GM23248 (cell line): ENCODE results near the gene DYSF. TPM values are rescaled to one million over a fixed set of nuclear protein-coding genes. Genes with fewer than 3 reads are reported as not detected.

Source experiments
- DNase-seq: peaks from one replicate; pipeline ENCODE4 v3.0.0-alpha.2; 2015
- H2AFZ ChIP-seq: fragments of 200-600 bp; sonication (generic); 2 replicates; pipeline ENCODE4 v1.6.1; 2016; ENCODE audit warnings: antibody characterized with exemption
- H3F3A ChIP-seq: fragments of 200-600 bp; sonication (generic); 2 replicates; pipeline ENCODE4 v1.6.1; 2016; ENCODE audit warnings: mild to moderate bottlenecking, antibody characterized with exemption, mixed run types; ENCODE audit not compliant: insufficient read depth
- H3K27ac ChIP-seq: fragments of 200-600 bp; sonication (generic); 2 replicates; pipeline ENCODE4 v1.5.1; 2016; ENCODE audit warnings: mild to moderate bottlenecking
- H3K27me3 ChIP-seq: fragments of 200-600 bp; sonication (generic); replicated peaks from 2 replicates; pipeline ENCODE4 v1.6.1; 2016; ENCODE audit warnings: mild to moderate bottlenecking; ENCODE audit not compliant: insufficient read depth
- H3K36me3 ChIP-seq: fragments of 200-600 bp; sonication (generic); 2 replicates; pipeline ENCODE4 v1.6.1; 2016; ENCODE audit warnings: low read depth, mild to moderate bottlenecking
- H3K4me1 ChIP-seq: fragments of 200-600 bp; sonication (generic); 2 replicates; pipeline ENCODE4 v1.6.1; 2016; ENCODE audit warnings: mild to moderate bottlenecking; ENCODE audit not compliant: insufficient read depth
- H3K4me2 ChIP-seq: fragments of 200-600 bp; sonication (generic); one replicate; pipeline ENCODE4 v1.6.1; 2016; ENCODE audit warnings: mild to moderate bottlenecking; ENCODE audit not compliant: unreplicated experiment
- H3K4me3 ChIP-seq: fragments of 200-600 bp; sonication (generic); 2 replicates; pipeline ENCODE4 v1.5.1; 2016; ENCODE audit warnings: mild to moderate bottlenecking
- H3K79me2 ChIP-seq: fragments of 200-600 bp; sonication (generic); 2 replicates; pipeline ENCODE4 v1.6.1; 2016; ENCODE audit warnings: mild to moderate bottlenecking; ENCODE audit not compliant: insufficient read depth
- H3K9ac ChIP-seq: fragments of 200-600 bp; sonication (generic); 2 replicates; pipeline ENCODE4 v1.6.1; 2016; ENCODE audit warnings: mild to moderate bottlenecking
- H3K9me2 ChIP-seq: fragments of 200-600 bp; sonication (generic); 2 replicates; pipeline ENCODE4 v1.6.1; 2016; ENCODE audit warnings: mixed run types, mild to moderate bottlenecking, moderate library complexity; ENCODE audit not compliant: insufficient read depth
- H3K9me3 ChIP-seq: fragments of 200-600 bp; sonication (generic); one replicate; pipeline ENCODE4 v1.6.1; 2017; ENCODE audit warnings: low read depth
- H4K20me1 ChIP-seq: fragments of 200-600 bp; sonication (generic); 2 replicates; pipeline ENCODE4 v1.6.0; 2016; ENCODE audit not compliant: insufficient read depth
- EZH2 ChIP-seq: fragments of 200-600 bp; sonication (generic); IDR thresholded peaks from 2 replicates; pipeline ENCODE4 v1.6.1; 2018; ENCODE audit warnings: antibody characterized with exemption, mild to moderate bottlenecking; ENCODE audit not compliant: insufficient read depth, poor library complexity, severe bottlenecking
- EZH2phosphoT487 ChIP-seq: fragments of 200-600 bp; sonication (generic); IDR thresholded peaks from 2 replicates; pipeline ENCODE4 v1.6.1; 2018; ENCODE audit warnings: antibody characterized with exemption, moderate library complexity, mild to moderate bottlenecking, low read depth; ENCODE audit not compliant: insufficient read depth
- WGBS, 2 experiments: methylation state at CpG; one replicate each; pipeline ENCODE4 v1.1.6; 2015 to 2017; ENCODE audit warnings: low lambda C conversion rate in 2 of 2, low coverage in 1 of 2; ENCODE audit errors: missing lambda C conversion rate in 2 of 2; 5-methylcytosine and 5-hydroxymethylcytosine counted together
- in situ Hi-C: fragments of 300-500 bp; cut with MboI; formaldehyde crosslinking; loops from 2 replicates; pipeline ENCODE4 v1.15.0; 2020
- polyA plus RNA-seq: library from polyadenylated mRNA; unstranded; fragments of >200 nt; fragmentation: Nextera tagmentation; extraction: Ambion mirVana; gene quantifications from 2 replicates; pipeline ENCODE4 v1.2.1, GENCODE V29; 2016
- total RNA-seq: library from RNA; depleted of rRNA; stranded (reverse); fragments of >200 nt; shearing (Covaris generic); gene quantifications from 2 replicates; pipeline ENCODE4 v1.2.3, GENCODE V29; 2014

Gene DYSF
- total and polyA plus RNA-seq, 2 experiments from 2014 or later, result 0.25 to 0.54 TPM

GRCh38 chr2:71694501-71695234 lies 241.3 kb downstream of the DYSF start:
- 90 to 91% methylated on average over 14 of the region's 14 CpGs for WGBS, 2 experiments

DNA sequence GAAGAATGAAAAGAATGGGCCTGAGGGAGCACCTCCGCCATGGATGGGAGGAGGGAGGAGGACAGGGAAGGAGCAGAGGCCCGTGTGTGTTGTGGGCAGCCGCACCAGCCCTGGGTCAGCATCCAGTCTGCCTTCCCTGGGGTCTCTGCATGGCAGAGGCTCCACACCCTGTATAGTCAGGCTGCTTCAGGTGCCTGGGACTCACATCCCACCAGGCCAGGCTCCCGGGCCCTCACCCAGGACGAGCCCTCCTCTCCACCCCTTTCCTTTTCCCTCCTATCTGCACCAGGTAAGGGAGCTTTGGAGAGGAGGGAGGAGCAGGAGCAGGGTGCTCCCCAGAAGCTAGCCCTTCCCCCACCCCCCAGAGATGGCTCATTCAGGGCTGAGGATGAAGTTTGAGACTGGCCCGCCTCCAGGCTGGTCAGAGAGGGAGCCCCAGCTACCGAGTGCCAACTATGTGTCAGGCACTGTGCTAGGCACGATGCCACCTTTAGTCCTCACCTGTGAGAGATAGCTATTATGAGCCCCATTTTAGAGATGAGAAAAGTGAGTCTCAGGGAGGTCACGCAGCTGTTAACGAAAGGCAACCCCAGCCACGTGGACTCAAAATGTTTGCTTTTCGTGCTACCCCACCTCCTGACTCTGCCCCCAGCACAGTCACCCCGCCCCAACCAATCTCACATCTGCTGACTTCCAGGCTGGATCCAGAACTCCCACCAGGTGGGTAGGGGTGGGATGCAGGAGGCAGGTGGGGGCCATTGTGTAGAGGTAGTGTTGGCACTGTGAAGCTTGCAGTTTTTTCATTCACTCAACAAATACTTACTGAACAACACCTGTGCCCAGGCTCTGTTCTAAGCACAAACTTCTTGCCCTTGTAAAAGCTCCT lies 242.1 kb downstream of the DYSF start:
- Histone ChIP-seq H3K9me3 (no peaks in the 10 kb centered on the region), H3K9me2 (no peaks in the 10 kb centered on the region), H3K27me3 (no peaks in the 10 kb centered on the region; the same call in 1 of the 2 replicates), H3K27ac (no peak overlapping the region), H3K79me2 (no peaks in the 10 kb centered on the region), H3K4me1 (no peaks in the 10 kb centered on the region), H2AFZ (no peak overlapping the region), H3F3A (no peaks in the 10 kb centered on the region), H4K20me1 (no peaks in the 10 kb centered on the region), H3K4me2 (no peak overlapping the region), H3K9ac (no peak overlapping the region), H3K36me3 (no peaks in the 10 kb centered on the region), H3K4me3 (no peak overlapping the region)
- DNase-seq, result no peak
- in situ Hi-C loops, result no loop called here
- TF ChIP-seq EZH2 (no peak), EZH2phosphoT487 (no peak)
- WGBS, 2 experiments, result 88 to 93% methylated on average over 12 to 13 of the region's 13 CpGs

More at GRCh38 chr2:71694501-71695234, 241.3 kb downstream of the DYSF start:
- H3K27me3 ChIP-seq, result no peaks in the 10 kb centered on the region; the same call in 1 of the 2 replicates
- H3K4me2 ChIP-seq, result no peak overlapping the region
- no peak for DNase-seq
- no peaks in the 10 kb centered on the region for H3K79me2 ChIP-seq
- TF ChIP-seq EZH2phosphoT487 (no peak), EZH2 (no peak)
- H3K36me3 ChIP-seq, result no peaks in the 10 kb centered on the region
- H3F3A ChIP-seq, result no peaks in the 10 kb centered on the region
- no peak overlapping the region for H2AFZ ChIP-seq
- no peaks in the 10 kb centered on the region for H4K20me1 ChIP-seq
- H3K4me3 ChIP-seq, result no peak overlapping the region
- H3K9ac ChIP-seq, result no peak overlapping the region
- H3K27ac ChIP-seq, result no peak overlapping the region
- in situ Hi-C loops, result no loop called here
- H3K9me3 ChIP-seq, result no peaks in the 10 kb centered on the region
- no peaks in the 10 kb centered on the region for H3K9me2 ChIP-seq
- no peaks in the 10 kb centered on the region for H3K4me1 ChIP-seq

GRCh38 chr2:71696381-71696780 lies 243.0 kb downstream of the DYSF start:
- 29 to 38% methylated on average over 8 of the region's 8 CpGs for WGBS, 2 experiments
- H3K79me2 ChIP-seq, result no peaks in the 10 kb centered on the region
- H3K9me3 ChIP-seq, result no peaks in the 10 kb centered on the region
- H4K20me1 ChIP-seq, result no peaks in the 10 kb centered on the region
- no peak overlapping the region for H3K4me3 ChIP-seq
- no peak overlapping the region for H3K4me2 ChIP-seq
- no peaks in the 10 kb centered on the region for H3K9me2 ChIP-seq
- no peaks in the 10 kb centered on the region for H3K36me3 ChIP-seq
- no peaks in the 10 kb centered on the region; the same call in 1 of the 2 replicates for H3K27me3 ChIP-seq
- no peak overlapping the region for H3K9ac ChIP-seq
- H2AFZ ChIP-seq, result no peak overlapping the region
- H3F3A ChIP-seq, result no peaks in the 10 kb centered on the region
- peaks cover 8% of the 10 kb centered on the region; the same call in 1 of the 2 replicates for H3K4me1 ChIP-seq
- no peak overlapping the region for H3K27ac ChIP-seq
- in situ Hi-C loops, result no loop called here
- no peak for DNase-seq
- TF ChIP-seq EZH2phosphoT487, result no peak
- TF ChIP-seq EZH2, result no peak

GRCh38 chr2:71697106-71698004 lies 244.0 kb downstream of the DYSF start:
- H3K27me3 ChIP-seq, result no peaks in the 10 kb centered on the region; the same call in 1 of the 2 replicates
- no peaks in the 10 kb centered on the region for H3K79me2 ChIP-seq
- TF ChIP-seq EZH2phosphoT487 (no peak), EZH2 (no peak)
- H3K4me1 ChIP-seq, result peaks cover 9% of the 10 kb centered on the region; the same call in 1 of the 2 replicates
- no peak overlapping the region for H3K4me2 ChIP-seq
- in situ Hi-C loops, result no loop called here
- H3K9ac ChIP-seq, result no peak overlapping the region
- H3K9me2 ChIP-seq, result no peaks in the 10 kb centered on the region
- no peaks in the 10 kb centered on the region for H3K36me3 ChIP-seq
- no peak for DNase-seq
- H3K27ac ChIP-seq, result no peak overlapping the region
- no peaks in the 10 kb centered on the region for H3K9me3 ChIP-seq
- no peak overlapping the region for H2AFZ ChIP-seq
- no peak overlapping the region for H3K4me3 ChIP-seq
- WGBS, 2 experiments, result 85 to 87% methylated on average over 13 to 14 of the region's 14 CpGs
- no peaks in the 10 kb centered on the region for H3F3A ChIP-seq
- no peaks in the 10 kb centered on the region for H4K20me1 ChIP-seq
